Right renal cortex interstitium (tissue), 3 donors: Measurements from ENCODE around the gene DYNC1I1. TPM values are rescaled to one million over a fixed set of nuclear protein-coding genes. Genes with fewer than 3 reads are reported as not detected.

ENCODE experiments used
- DNase-seq, 3 donors: peaks; one replicate each; pipeline ENCODE4 v3.0.0-alpha.2; 2013; ENCODE audit warnings: low read depth in 3 of 3, low spot score in 2 of 3
- polyA plus RNA-seq, 3 donors: library from polyadenylated mRNA; unstranded; fragments of 120-200 nt; gene quantifications; one replicate each; pipeline ENCODE4 v1.2.1, GENCODE V29; 2013; ENCODE audit not compliant: insufficient read length in 3 of 3

Gene DYNC1I1
- under 1 TPM; 0.28 to 0.61 (median 0.51) TPM for polyA plus RNA-seq

DNA sequence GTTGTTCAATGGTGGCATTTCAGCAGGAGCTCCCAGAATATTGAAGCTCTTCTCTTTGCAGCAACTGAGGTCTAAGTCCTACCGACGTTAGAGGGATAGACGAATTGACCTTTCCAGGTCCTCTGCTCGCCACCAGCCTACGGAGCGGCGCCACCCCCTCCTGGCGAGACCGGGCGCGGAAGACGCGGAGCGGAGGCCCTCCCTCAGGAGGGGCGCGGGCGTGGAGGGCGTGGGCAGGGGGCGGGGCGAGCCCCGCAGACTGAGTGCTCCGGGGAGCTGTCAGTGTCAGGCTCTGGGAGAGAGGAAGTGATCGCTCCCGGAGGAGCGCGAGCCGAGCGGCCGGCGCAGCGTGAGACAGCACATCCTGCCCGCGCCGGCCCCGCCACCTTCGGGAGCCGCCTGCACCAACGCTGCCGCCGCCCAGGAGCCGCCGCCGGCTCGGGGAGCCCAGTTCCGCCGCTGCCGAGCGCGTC, at the start of gene DYNC1I1:
Gene DYNC1I1, plus strand, starts transcription at position 257 of the 473 bp plus-strand sequence. CDS start 32,176 bp downstream, outside the sequence.
- peak in 1 of 3 donors; percentile 27 for DNase-seq

DNA sequence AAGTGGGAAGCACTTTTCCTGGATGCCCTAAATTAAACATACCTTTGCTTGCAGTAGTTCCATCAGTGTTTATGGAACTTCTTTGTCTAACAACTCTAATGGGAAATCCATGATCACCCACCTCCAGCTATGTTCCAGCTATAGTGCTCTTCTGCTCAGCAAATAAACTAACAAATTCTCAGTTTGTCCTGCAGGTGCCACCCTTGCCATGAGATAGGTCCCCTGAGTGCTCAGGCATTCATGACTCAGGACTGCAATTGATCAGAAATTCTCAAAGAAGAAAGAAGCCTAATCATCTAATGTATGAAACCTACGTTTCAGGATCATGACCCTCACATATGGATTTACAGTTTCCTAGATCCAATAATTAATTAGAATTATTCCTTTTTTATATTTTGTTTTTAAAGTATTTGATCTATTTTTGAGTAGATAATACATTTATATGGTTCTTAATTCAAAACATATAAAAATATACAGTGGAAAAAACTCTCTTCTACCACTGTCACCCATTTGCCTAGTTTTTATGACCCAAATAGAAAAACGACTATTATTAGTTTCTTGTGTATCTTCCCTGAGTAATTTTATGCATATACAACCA, 48.7 kb upstream of the DYNC1I1 start:
- peak in 1 of 3 donors; percentile 19 for DNase-seq

DNA sequence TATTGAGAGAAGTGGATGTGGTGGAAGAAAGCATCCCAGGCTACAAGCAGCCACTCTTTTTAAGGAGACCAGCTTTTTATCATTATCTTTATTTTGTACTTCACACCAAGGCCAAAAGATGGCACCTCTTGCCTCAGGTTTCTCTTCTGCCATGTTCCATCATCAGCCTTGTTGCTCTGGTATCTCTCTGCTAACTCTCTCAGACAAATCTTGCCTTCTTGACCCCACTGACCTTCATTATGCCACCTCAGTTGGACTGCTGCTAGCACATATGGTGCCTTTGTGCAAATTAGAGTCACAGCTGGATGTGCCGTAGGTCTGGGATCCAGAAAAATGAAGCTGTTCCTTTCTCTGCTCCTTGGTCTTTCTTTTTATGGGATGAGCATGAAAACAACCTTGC, 47.1 kb upstream of the DYNC1I1 start:
- DNase-seq = no peak

DNA sequence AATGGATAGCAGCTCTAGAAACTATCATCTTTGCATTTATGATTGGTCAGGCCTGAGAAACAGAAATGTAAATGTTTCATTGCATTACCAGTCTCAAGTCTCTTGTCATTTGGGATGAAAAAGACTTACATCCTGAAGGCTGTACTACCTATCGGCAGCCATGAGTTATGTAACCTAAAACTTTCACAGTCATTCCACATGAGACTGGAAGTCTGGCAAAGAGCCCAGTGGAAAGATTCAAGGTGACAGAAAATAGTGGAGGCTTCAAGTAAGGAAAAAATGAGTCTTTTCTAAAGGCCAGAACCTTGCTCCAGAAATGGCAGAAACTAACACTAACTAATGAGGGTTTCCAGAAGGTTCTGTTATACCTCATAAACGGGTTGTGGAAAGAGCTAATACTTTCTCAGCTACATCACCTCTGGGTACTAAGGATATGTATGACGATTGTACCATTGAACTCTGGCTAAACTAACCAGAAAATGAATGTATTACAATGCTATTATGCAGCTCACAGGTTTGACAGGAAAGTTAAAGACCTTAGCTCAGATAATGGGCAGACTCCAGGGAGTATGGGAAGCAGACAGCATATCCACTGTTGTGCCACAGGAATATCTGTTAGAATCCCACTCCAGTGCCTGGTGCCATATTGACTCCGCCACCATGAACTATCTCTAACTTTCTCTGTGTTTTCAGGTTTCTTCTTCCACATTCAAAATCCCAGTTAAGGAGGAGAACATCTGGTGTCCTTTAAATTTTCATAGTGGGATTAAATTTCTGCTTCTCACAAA, 41.7 kb upstream of the DYNC1I1 start:
- DNase-seq = peak in 1 of 3 donors; percentile 1

DNA sequence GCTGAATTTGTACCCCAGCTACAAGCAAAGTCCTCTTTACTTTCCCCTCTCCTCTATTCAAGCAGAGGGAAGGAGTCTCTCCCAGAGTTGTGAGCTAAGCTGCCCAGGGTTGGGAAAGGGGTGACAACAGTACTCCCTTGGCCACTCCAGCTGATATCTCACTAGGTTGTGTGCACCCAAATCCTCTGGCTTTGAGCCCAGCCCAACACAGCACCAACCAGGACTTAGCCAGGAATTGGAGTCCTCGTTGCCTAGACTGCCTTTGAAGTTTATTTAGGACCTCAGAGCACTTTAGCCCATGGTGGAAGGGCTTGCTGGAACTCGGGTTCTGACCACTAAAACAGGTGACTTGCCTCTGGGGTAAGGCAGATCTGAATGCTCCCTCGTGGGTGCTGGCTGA, 35.7 kb upstream of the DYNC1I1 start:
- no peak for DNase-seq

DNA sequence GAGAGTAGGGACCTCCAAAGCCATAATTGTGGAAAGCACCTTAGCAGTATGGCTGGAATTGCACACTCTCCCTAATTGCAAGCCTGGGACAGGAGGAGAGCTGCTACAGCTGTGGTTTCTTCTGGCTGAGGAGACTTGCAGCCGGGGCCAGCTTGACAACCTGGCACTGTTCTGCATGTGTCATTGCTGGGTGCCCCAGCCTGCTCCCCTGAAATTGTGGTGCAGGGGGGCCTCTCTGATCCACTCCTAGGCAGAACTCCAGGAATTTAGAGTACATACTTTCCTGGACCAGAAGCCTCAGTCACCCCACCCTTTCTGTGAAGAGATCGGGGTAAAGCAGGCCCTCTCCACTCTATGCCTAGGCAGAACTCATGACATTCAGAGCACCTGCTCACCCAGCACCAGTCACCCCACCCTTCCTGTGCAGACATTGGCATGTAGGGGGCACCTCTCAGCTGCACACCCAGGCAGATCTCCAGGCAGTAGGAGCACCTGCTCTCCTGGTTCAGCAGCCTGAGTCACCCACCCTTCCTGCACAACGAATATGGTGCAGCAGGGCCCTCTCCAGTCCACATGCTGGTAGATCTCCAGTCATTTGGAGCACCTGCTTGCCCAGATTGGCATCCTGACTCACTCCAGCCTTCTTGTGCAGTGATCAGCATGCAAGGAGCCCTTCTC, 34.4 kb upstream of the DYNC1I1 start:
- no peak for DNase-seq

DNA sequence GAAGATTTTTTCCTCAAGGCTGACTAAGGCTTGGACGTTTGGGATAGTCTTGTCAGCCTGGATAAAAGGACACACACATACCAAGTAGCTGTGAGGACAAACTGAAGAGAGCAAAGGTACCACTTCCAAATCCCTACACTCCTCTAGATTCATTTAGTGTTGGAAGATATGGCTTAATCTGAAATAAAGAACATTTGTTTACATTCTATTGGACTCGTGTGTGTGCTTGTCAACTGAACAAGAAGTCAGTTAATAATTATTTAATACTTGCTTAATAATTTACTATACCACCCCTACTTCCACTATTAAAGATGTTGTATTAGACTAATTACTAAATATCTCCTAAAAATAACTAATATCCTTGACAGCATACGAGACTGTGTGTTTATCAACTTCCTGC, 23.3 kb upstream of the DYNC1I1 start:
- DNase-seq = no peak

DNA sequence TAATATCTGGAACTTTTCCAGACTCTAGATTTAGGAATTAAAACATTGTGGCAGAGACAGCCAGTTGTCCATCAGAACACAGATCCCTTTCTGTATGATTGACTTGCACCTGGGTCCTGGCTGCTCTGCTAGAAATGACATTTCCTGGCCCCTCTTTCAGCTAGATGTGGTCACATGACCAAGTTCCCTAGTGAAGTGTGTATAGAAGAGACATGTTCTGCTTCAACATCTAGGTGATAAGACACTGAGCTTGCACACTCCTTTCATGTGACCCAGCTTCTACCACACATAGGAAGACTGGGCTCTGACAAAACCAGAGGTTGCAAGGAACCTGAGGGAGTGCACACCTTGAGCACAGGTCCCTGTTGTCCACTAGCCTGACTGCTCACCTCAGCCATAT, 22.8 kb upstream of the DYNC1I1 start:
- no peak for DNase-seq

DNA sequence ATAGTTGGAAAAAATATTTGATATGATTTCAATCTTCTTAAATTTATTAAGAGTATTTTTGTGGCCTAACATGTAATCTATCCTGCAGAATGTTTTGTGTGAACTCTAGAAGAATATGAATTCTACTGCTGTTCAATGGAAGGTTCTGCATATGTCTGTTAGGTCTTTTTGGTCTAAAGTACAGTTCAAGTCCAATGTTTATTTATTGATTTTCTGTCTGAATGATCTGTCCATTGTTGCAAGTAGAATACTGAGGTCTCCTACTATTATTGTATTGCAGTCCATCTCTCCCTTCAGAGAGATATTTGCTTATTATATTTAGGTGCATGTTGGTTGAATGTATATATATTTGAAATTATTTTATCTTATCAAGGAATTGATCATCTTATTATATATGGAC, 18.9 kb upstream of the DYNC1I1 start:
- DNase-seq = no peak

DNA sequence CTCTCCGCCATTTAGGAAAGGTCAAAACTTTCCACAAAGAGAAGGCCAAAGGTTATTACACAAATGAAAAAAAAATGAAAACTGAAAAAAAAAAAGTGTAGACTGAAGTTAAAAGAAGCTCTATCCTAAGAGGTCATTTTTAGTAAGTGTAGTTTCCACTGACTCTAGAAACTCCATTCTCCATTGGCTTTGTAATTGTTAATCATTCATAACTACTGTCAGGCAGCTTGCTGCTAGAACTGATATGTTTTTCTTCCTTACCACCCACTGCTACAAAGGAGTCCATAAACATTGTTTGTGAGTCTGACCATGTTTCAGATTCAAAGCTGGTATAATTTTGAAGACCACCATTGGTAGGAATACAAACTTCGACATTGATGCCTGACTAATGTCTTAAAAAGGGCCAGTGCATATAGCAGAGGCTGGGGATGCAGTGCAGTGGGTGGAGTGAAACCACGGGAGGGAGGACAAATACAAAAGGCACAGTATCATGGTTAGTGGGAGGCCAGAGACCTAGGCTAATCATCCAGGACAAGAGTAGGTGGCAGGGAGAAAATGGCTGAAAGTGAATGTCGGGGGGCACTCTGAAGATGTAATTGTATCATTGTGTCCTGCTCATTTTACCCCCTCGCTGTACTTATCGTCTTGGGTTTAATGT, 16.9 kb upstream of the DYNC1I1 start:
- DNase-seq = no peak

DNA sequence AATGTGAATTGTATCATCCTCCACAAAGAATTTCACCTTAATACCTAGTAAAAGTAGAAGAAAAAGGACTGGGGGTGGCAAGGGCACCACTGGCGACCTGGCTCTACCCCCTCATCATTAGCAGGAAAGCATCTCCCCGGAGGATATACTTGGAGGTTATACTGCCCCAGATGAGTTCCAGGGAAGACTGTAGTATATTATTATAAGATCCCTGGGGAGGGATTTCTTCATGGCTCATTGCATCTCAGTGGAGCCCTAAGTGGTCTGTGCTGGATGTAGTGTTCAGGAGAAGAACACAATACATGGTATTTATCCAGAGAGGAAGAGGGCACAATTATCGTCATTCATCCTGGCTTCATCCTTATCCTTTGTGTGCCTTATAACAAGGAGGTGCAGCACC, 14.2 kb upstream of the DYNC1I1 start:
- no peak for DNase-seq

DNA sequence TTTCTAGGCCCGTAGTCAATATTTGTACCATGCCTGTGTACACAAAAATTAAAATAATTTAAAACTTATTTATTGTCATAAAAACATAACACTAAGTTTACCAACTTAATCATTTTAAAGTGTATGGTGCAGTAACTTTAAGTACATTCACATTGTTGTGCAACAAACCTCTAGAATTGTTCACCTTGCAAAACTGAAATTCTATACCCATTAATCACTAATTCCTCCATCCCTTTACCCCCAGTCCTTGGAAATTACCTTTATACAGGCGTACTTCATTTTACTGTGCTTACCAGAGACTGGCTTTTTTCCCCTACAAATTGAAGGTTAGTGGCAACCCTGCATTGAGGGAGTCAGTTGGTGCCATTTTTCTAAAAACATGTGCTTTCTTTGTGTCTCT, 6.3 kb upstream of the DYNC1I1 start:
- no peak for DNase-seq

DNA sequence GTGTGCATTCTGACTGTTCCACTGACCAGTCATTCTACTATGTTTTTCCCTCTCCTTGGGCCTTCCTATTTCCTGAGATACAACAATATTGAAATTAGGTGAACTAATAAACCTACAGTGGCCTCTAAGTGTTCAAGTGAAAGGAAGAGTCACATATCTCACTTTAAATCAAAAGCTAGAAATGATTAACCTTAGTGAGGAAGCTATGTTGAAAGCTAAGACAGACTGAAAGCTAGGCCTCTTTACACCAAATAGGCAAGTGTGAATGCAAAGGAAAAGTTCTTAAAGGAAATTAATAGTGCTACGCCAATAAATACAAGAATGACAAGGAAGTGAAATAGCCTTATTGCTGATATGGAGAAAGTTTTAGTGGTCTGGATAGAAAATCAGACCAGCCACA, 5.7 kb upstream of the DYNC1I1 start:
- no peak for DNase-seq

DNA sequence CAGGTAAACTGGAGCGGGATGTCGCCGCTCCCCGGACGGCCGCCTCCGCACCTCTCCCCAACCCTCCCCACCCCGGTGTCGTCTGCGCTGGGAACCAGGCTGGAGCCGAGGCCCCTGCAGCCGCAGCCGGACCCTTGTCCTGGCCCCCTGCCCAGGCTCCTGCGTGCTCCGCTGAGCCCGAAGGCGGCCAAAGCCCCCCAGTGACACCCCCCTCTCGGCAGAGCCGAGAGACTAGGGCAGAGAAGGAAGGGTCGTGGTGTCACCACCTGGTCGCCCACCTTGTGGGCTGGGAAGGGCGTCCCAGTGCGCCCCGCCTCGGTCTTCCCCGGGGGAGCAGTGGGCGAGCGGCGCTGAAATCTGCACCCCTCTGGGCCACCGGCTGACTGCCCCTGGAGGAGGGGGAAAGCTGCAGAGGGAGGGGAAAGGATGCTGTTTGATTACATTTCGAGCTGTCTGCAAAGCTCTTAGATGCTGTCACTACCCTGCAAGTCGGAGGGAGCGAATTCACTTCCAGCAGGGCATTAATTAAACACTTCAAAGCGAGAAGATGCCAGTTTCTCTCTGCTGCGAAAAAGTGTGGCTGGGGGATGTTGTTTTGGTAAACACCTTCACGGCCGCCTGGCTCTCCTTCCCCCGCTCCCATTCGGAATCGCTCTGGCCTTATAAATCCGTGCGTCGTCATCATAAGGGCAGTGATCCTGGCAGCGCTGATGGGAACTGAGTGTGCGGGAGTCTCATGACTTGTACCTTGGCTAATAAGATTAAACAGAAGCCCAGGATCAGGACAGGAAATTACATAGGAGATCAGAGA, 622 bp downstream of the DYNC1I1 start:
- DNase-seq = no peak

DNA sequence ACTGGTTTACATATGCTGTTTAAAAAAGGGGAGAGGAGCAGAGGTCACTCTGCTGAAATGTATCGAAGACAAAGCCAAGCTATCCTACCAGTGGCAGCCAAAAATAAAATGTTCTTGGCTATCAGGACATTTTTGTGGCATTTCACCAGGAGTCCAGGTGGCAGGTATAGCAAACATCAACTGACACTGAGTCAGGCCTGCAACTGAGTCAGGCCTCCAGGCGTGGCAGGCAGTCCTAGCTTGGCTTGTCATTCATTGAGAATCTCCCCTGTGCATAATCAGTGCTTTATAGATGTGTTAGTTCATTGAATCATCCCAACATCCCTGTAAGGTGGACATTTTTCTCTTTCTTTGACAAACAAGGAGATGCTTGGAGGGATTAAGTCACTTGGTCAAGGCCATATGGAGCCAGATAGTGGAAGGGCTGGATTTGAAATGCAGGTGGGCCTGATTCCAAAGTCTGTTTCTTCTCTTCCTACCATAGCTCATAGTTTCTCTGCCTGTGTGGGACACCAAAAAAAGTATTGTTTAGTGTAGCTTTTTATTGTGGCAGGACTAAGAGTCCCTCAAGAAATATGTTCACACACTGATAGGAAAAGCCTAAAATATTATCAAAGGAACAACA, 4.3 kb downstream of the DYNC1I1 start:
- no peak for DNase-seq

DNA sequence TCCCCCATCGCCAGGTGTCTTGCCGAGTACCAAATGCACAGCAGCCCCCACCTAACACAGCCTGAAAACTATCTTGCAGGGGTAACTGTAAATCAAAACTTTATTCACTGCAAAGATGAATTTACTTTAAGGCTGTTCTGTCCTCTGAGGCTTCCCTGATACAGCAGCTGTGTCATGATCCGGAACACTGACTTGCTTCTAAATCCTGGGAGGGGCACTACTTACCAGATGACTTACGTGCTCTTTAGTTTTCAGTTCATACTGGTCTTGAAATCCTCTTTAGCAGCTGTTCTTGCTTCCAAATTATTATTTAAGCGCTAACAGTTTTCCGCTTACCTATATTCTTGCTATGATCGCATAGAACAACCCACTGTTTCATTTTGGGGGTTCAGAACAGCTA, 4.9 kb downstream of the DYNC1I1 start:
- DNase-seq = no peak

DNA sequence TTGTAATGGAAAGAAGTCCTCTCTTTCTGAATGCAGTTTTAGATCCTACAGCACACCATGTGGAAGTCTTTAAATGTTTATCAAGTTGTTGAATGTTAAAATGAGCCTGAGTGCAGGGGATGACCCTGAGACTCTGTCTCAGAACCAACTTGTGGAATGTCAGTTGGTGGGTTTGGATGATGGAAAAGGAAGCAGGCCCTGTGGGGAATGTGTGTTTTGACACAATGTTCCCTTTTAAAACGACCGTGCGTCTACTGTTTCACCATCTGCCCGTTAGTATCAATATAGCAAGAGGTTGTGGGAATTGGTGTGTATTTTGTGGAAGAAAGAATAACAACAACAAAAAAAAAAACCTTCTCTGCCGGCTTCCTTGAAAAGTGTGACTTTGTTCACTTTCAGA, 8.3 kb downstream of the DYNC1I1 start:
- no peak for DNase-seq

DNA sequence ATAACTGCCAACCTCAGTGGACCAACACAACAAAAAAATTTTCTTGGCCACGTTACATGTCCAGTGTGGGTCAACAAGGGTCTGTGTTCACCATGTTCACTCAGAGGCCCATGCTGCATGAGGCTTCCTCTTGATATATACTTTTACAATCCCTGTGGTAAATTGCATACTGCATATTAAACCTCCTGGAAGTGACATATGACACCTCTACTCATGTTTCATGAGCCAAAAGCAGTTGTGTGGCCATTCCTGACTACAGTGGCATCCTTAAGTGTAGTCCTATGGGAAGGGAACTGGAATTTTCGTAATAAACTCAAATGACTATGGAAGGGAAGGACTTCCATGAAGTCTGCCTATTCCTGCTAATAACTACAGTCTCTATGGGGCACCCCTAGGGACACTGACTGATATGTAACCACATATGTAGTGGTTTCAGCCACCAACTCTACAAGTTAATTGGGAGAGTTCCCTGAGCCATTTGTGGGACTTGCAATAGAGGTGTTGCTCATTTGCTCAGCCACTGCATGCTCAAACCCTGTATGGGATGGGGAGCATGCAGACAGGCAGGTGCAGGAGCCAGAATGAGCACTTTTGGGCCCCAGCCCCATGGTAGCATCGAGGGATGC, 9.7 kb downstream of the DYNC1I1 start:
- no peak for DNase-seq

DNA sequence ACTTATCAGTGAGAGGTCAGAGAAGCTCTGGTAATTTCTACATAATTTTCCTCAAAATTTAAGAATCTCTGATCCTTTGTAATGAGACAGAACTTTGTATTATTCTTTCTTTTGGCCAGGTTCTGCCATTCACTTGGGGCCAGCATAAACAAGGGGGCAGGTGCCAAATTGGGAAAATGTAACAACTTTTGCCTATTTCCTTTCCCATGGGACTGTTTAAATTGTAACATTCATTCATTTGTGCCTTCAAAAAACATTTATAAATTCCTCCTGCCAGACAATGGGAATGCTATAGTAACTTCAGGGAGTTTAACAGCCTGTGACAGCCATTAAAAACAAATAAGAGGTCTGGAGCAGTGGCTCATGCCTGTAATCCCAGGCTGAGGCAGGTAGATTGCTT, 12.4 kb downstream of the DYNC1I1 start:
- DNase-seq = no peak
